Uterus (tissue), 4 donors: ENCODE data around the gene VAMP2. TPM values are rescaled to one million over a fixed set of nuclear protein-coding genes. Genes with fewer than 3 reads are reported as not detected.

Experiments
- DNase-seq, 2 donors: peaks; one replicate each; pipeline ENCODE4 v3.0.0-alpha.2; 2019 to 2020
- H3K27ac ChIP-seq, 2 donors: fragments of 200-600 bp; sonication (generic); 1 replicate in 1 of 2; 2 replicates in 1 of 2; pipeline ENCODE4 v1.5.1; 2016 to 2018
- H3K27me3 ChIP-seq, 2 donors: fragments of 200-600 bp; sonication (generic); one replicate each; pipeline ENCODE4 v1.5.1; 2018 to 2019; ENCODE audit warnings: control low read depth in 1 of 2
- H3K36me3 ChIP-seq, 2 donors: fragments of 200-600 bp; sonication (generic); one replicate each; pipeline ENCODE4 v1.5.1; 2019; ENCODE audit warnings: control low read depth in 1 of 2
- H3K4me1 ChIP-seq, 2 donors: fragments of 200-600 bp; sonication (generic); one replicate each; pipeline ENCODE4 v1.5.1; 2018 to 2019; ENCODE audit warnings: control low read depth in 1 of 2
- H3K4me3 ChIP-seq, 2 donors: fragments of 200-600 bp; sonication (generic); 1 replicate in 1 of 2; 2 replicates in 1 of 2; pipeline ENCODE4 v1.5.1; 2018 to 2019; ENCODE audit warnings: mild to moderate bottlenecking in 1 of 2
- H3K9me3 ChIP-seq, 2 donors: fragments of 200-600 bp; sonication (generic); one replicate each; pipeline ENCODE4 v1.5.1; 2019; ENCODE audit warnings: control low read depth in 1 of 2
- POLR2A ChIP-seq, 2 donors: fragments of 450-650 bp; IDR thresholded peaks; one replicate each; pipeline ENCODE4 v1.6.1; 2016; ENCODE audit warnings: antibody characterized with exemption in 2 of 2, mild to moderate bottlenecking in 1 of 2, moderate library complexity in 1 of 2
- intact Hi-C: fragments of 100-400 bp; cut with DNase I; formaldehyde crosslinking; loops from one replicate; pipeline ENCODE4 v1.15.1; 2023; ENCODE audit warnings: low total_unique reads
- microRNA counts, 2 donors: library from miRNA; unstranded; fragments of <30 nt; microRNA quantifications; one replicate each; lab custom pipeline; 2016 to 2017
- microRNA-seq: library from miRNA; unstranded; fragments of <30 nt; microRNA quantifications from one replicate; pipeline ENCODE4, GENCODE V29; 2016; ENCODE audit warnings: borderline microRNAs expressed, borderline replicate concordance
- total RNA-seq, 4 donors: library from RNA; depleted of rRNA in 3 of 4; stranded (reverse); fragments of >200 nt in 3 of 4; gene quantifications; one replicate each; pipeline versions ENCODE4 v1.1.0 to v1.2.4, GENCODE V29; 2014 to 2023
- TF ChIP-seq, protein P1 (sequence below), 4 experiments: fragments of 200-600 bp in 2 of 4; fragments of 450-650 bp in 2 of 4; sonication (generic) in 2 of 4; IDR thresholded peaks; one replicate each; pipeline ENCODE4 v1.5.1; 2016 to 2019; ENCODE audit warnings: antibody characterized with exemption in 4 of 4, mild to moderate bottlenecking in 2 of 4, moderate library complexity in 1 of 4
- donor health status: DM: yes; HTN: yes; CAD: no.

VAMP2 gene
- total RNA-seq, 4 donors from 2014 or later = 6.7 to 150 (median 14.1) TPM

DNA sequence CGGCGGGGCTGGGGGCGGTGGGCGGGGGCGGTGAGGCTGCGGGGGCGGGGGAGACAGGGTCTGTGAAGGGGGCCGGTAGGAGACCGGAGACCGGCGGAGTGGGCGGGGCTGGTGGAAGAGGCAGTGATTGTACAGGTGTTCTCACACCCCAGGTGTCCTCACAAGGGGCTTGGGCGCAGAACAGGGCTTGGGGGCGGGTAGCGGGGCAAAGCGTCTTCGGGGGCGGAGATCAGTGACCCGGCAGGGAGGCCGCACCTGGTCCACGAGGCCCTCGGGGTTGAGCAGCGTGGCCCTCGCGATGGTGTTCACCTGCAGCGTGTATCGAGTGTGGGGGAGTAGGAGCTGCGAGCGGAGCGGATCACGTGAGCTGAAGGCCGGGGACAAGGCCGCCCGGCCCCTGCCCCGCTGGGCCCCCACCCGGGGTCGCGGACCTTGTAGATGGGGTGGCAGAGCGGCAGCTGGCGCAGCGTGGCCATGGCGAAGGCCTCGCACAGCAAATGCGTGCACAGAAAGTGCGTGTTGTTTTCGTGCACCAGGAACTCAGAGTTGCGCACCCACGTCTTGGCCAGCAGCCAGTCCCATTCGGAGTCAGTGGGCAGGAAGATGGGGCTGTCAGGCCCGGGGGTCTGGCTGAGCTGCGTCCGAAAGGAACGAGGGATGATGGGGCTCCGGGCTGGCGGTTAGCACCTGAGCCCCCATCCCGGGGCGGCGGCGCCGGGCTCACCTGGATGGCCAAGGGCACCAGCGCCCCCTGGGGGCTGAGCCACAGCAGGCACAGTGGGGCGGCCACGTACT, 52.9 kb downstream of the VAMP2 start:
- Histone ChIP-seq H3K4me3 (no peak overlapping the region), H3K36me3 (no peaks in the 10 kb centered on the region), H3K27me3 (peaks cover 0 to 27% of the 10 kb centered on the region in 2 donors), H3K4me1 (peaks cover 0 to 7% of the 10 kb centered on the region in 2 donors), H3K9me3 (no peaks in the 10 kb centered on the region), H3K27ac (no peak overlapping the region)
- TF ChIP-seq, protein P1, sequence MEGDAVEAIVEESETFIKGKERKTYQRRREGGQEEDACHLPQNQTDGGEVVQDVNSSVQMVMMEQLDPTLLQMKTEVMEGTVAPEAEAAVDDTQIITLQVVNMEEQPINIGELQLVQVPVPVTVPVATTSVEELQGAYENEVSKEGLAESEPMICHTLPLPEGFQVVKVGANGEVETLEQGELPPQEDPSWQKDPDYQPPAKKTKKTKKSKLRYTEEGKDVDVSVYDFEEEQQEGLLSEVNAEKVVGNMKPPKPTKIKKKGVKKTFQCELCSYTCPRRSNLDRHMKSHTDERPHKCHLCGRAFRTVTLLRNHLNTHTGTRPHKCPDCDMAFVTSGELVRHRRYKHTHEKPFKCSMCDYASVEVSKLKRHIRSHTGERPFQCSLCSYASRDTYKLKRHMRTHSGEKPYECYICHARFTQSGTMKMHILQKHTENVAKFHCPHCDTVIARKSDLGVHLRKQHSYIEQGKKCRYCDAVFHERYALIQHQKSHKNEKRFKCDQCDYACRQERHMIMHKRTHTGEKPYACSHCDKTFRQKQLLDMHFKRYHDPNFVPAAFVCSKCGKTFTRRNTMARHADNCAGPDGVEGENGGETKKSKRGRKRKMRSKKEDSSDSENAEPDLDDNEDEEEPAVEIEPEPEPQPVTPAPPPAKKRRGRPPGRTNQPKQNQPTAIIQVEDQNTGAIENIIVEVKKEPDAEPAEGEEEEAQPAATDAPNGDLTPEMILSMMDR (IDR thresholded peaks at IDR 0.05) = peak; percentile 60 to 75 (median 67)
- no peak for TF ChIP-seq POLR2A (IDR thresholded peaks at IDR 0.05)
- intact Hi-C loops = no loop called here
- peak; percentile 33 to 52 for DNase-seq

MicroRNA genes within 50 kb of the gene (microRNA counts, 767-probe panel; counts per million panel counts)
- 0 counts per million in 2 donors for microRNA hsa-miR-4521 (lab: Ali Mortazavi, UCI)

Small RNAs within 50 kb of the gene (microRNA-seq; reads per million reads assigned to microRNA genes)
- gene MIR4521 = 1.5 reads per million
- not detected for gene MIR6883

Other genes with a start within 250 kb of the VAMP2 start
- 1 to 10 TPM in 3 of 4 donors, under 1 TPM in 1; under 0.01 to 9.8 (median 5.3) TPM for gene RNF227, start 246.7 kb downstream of the VAMP2 start, total RNA-seq
- 10 to 100 TPM in 2 of 4 donors, 1 to 10 TPM in 1, not detected in 1; 3.4 to 32.7 (median 19.5) TPM for gene KCNAB3, start 233.1 kb downstream of the VAMP2 start, total RNA-seq
- 10 to 100 TPM; 24.1 to 67.5 (median 27.8) TPM for gene TRAPPC1, start 231.0 kb downstream of the VAMP2 start, total RNA-seq
- gene CNTROB, start 230.7 kb downstream of the VAMP2 start, total RNA-seq = 10 to 100 TPM in 3 of 4 donors, 1 to 10 TPM in 1; 7.1 to 58.5 (median 26.1) TPM
- under 1 TPM in 1 of 4 donors, not detected in 3; 0.14 TPM for gene GUCY2D, start 160.3 kb downstream of the VAMP2 start, total RNA-seq
- 1 to 10 TPM in 1 of 4 donors, under 1 TPM in 2, not detected in 1; 0.14 to 1.5 (median 0.24) TPM for gene ALOX15B, start 123.9 kb downstream of the VAMP2 start, total RNA-seq
- gene ALOX12B, start 75.2 kb downstream of the VAMP2 start, total RNA-seq = not detected
- gene ALOXE3, start 44.4 kb downstream of the VAMP2 start, total RNA-seq = under 1 TPM in 1 of 4 donors, not detected in 3; 0.26 TPM
- gene HES7, start 38.8 kb downstream of the VAMP2 start, total RNA-seq = under 1 TPM in 1 of 4 donors, not detected in 3; 0.61 TPM
- gene PER1, start 10.5 kb downstream of the VAMP2 start, total RNA-seq = 100 to 1,000 TPM in 3 of 4 donors, 10 to 100 TPM in 1; 20.0 to 396 (median 163) TPM
- 10 to 100 TPM in 3 of 4 donors, under 1 TPM in 1; 0.77 to 42.6 (median 25.1) TPM for gene TMEM107, start 13.4 kb upstream of the VAMP2 start, total RNA-seq
- 1 to 10 TPM in 3 of 4 donors, under 1 TPM in 1; under 0.01 to 9.0 (median 6.1) TPM for gene BORCS6, start 27.2 kb upstream of the VAMP2 start, total RNA-seq
- gene AURKB, start 47.6 kb upstream of the VAMP2 start, total RNA-seq = 10 to 100 TPM in 1 of 4 donors, not detected in 3; 12.8 TPM
- 10 to 100 TPM in 3 of 4 donors, 1 to 10 TPM in 1; 8.2 to 83.0 (median 20.0) TPM for gene CTC1, start 85.1 kb upstream of the VAMP2 start, total RNA-seq
- gene PFAS, start 86.3 kb upstream of the VAMP2 start, total RNA-seq = 10 to 100 TPM; 13.6 to 54.0 (median 40.0) TPM
- gene RANGRF, start 125.7 kb upstream of the VAMP2 start, total RNA-seq = 10 to 100 TPM in 2 of 4 donors, 1 to 10 TPM in 2; 5.1 to 39.6 (median 16.4) TPM
- 1 to 10 TPM in 2 of 4 donors, under 1 TPM in 2; 0.29 to 3.4 (median 0.95) TPM for gene SLC25A35, start 132.5 kb upstream of the VAMP2 start, total RNA-seq
- gene ARHGEF15, start 147.3 kb upstream of the VAMP2 start, total RNA-seq = 10 to 100 TPM in 1 of 4 donors, 1 to 10 TPM in 3; 1.0 to 35.5 (median 4.8) TPM
- gene ODF4, start 176.9 kb upstream of the VAMP2 start, total RNA-seq = not detected
- gene RPL26, start 220.2 kb upstream of the VAMP2 start, total RNA-seq = over 10,000 TPM in 1 of 4 donors, 1,000 to 10,000 TPM in 3; 2,192 to 15,169 (median 5,752) TPM
- gene RNF222, start 234.9 kb upstream of the VAMP2 start, total RNA-seq = not detected